HepG2 (cell line): ENCODE data around the gene MICOS13. TPM values are rescaled to one million over a fixed set of nuclear protein-coding genes. Genes with fewer than 3 reads are reported as not detected.

Experiments
- ATAC-seq: fragments of 200-7000 bp; cut with Tn5 transposase; 3 replicates; pipeline ENCODE4 v1.9.1; 2020; ENCODE audit warnings: mild to moderate bottlenecking, moderate library complexity
- BruUV-seq: library from RNA; stranded (reverse); fragments of 400-500 nt; replicated peaks from 2 replicates; lab custom pipeline; 2021; lab: Mats Ljungman, UMichigan
- CTCF ChIA-PET: fragments of 300-600 bp; formaldehyde crosslinking; extraction: SDS; loops from one replicate; lab custom pipeline; 2021; ENCODE audit warnings: low total read pairs, inconsistent platforms, low intra/inter-chr PET ratio; lab: Yijun Ruan, JAX
- POLR2A ChIA-PET: fragments of 350-600 bp; sonication (Branson Sonifier 250); formaldehyde crosslinking; loops from one replicate; lab custom pipeline; 2020; ENCODE audit warnings: antibody characterized with exemption, inconsistent platforms; lab: Yijun Ruan, JAX
- DNase-seq: peaks from one replicate; pipeline ENCODE4 v3.0.0-alpha.2; 2015; ENCODE audit warnings: low spot score
- FAIRE-seq: peaks from 3 replicates; lab custom pipeline; 2011; peaks lifted over from hg19 to GRCh38; lab: Jason Lieb, UNC
- H2AFZ ChIP-seq: one replicate; pipeline ENCODE4 v1.6.1; 2011; ENCODE audit warnings: low read length, inconsistent platforms
- H3K27ac ChIP-seq: fragments of 300-600 bp; 3 replicates; pipeline ENCODE4 v1.8.0; 2011; ENCODE audit warnings: mixed run types, mild to moderate bottlenecking, mixed read lengths, low read length, inconsistent platforms; ENCODE audit not compliant: insufficient read depth; ENCODE audit errors: extremely low read length
- H3K27me3 ChIP-seq, 2 experiments: fragments of 200-600 bp in 1 of 2; 2 replicates in 1 of 2; 3 replicates in 1 of 2; pipeline versions ENCODE4 v1.6.0 to v1.8.0; 2011; ENCODE audit warnings: low read length in 2 of 2, mild to moderate bottlenecking in 2 of 2, moderate library complexity in 2 of 2, inconsistent platforms in 1 of 2; ENCODE audit not compliant: insufficient read depth in 2 of 2, control insufficient read depth in 1 of 2
- H3K36me3 ChIP-seq, 2 experiments: fragments of 200-600 bp in 1 of 2; replicated peaks in 1 of 2; 2 replicates in 1 of 2; 3 replicates in 1 of 2; pipeline versions ENCODE4 v1.5.1 to v1.8.0; 2011; ENCODE audit warnings: low read length in 2 of 2, inconsistent platforms in 1 of 2; ENCODE audit not compliant: insufficient read depth in 2 of 2, control insufficient read depth in 1 of 2
- H3K4me1 ChIP-seq: 2 replicates; pipeline ENCODE4 v1.5.1; 2012; ENCODE audit warnings: low read length, inconsistent platforms; ENCODE audit not compliant: insufficient read depth
- H3K4me2 ChIP-seq: 2 replicates; pipeline ENCODE4 v1.6.0; 2011; ENCODE audit warnings: low read depth, low read length, inconsistent platforms
- H3K4me3 ChIP-seq, 3 experiments: fragments of 200-600 bp in 1 of 3; sonication (generic), shearing (Covaris generic) in 1 of 3; replicated peaks in 1 of 3; 2 replicates each; pipeline ENCODE4 v1.5.1; 2011 to 2016; ENCODE audit warnings: low read length in 3 of 3, inconsistent platforms in 2 of 3, low read depth in 2 of 3, mild to moderate bottlenecking in 2 of 3, control low read depth in 1 of 3, mixed read lengths in 1 of 3; ENCODE audit not compliant: insufficient read depth in 1 of 3
- H3K79me2 ChIP-seq: one replicate; pipeline ENCODE4 v1.6.1; 2011; ENCODE audit warnings: low read length, inconsistent platforms; ENCODE audit not compliant: insufficient read depth
- H3K9ac ChIP-seq: 2 replicates; pipeline ENCODE4 v1.6.0; 2011; ENCODE audit warnings: mild to moderate bottlenecking, low read depth, low read length, inconsistent platforms; ENCODE audit not compliant: insufficient read depth
- H3K9me3 ChIP-seq: 2 replicates; pipeline ENCODE4 v1.5.1; 2012; ENCODE audit warnings: mild to moderate bottlenecking, low read length
- H4K20me1 ChIP-seq: 2 replicates; pipeline ENCODE4 v1.6.0; 2011; ENCODE audit warnings: inconsistent platforms, mild to moderate bottlenecking, low read length, moderate library complexity; ENCODE audit not compliant: insufficient read depth
- AGO2 ChIP-seq: fragments of 200-400 bp; formaldehyde crosslinking; optimal IDR thresholded peaks from 2 replicates; pipeline ENCODE3; 2017; ENCODE audit warnings: mild to moderate bottlenecking, low read depth, low read length, moderate library complexity
- HOXA3 ChIP-seq: sonication (generic); formaldehyde crosslinking; IDR thresholded peaks from 2 replicates; pipeline ENCODE4 v1.5.0; 2020; ENCODE audit warnings: missing genetic modification reagents
- POLR2A ChIP-seq, 2 experiments: IDR thresholded peaks; 2 replicates each; pipeline ENCODE4 v1.6.1; 2011; ENCODE audit warnings: low read depth in 2 of 2, low read length in 2 of 2, mild to moderate bottlenecking in 1 of 2, moderate library complexity in 1 of 2; ENCODE audit not compliant: insufficient read depth in 1 of 2
- RBFOX2 ChIP-seq: fragments of 200-400 bp; formaldehyde crosslinking; IDR thresholded peaks from 2 replicates; pipeline ENCODE4 v1.6.1; 2017; ENCODE audit warnings: low read depth, mild to moderate bottlenecking, low read length
- RFX1 ChIP-seq: fragments of 450-650 bp; IDR thresholded peaks from 2 replicates; pipeline ENCODE4 v1.6.1; 2017
- SOX5 ChIP-seq: IDR thresholded peaks from 2 replicates; pipeline ENCODE4 v1.6.1; 2016; ENCODE audit warnings: borderline replicate concordance
- SRY ChIP-seq: sonication (generic); formaldehyde crosslinking; IDR thresholded peaks from 2 replicates; pipeline ENCODE4 v1.8.0; 2022; ENCODE audit warnings: mild to moderate bottlenecking, missing genetic modification reagents
- SYNCRIP ChIP-seq: fragments of 200-400 bp; formaldehyde crosslinking; IDR thresholded peaks from 2 replicates; pipeline ENCODE4 v1.6.1; 2018; ENCODE audit warnings: mild to moderate bottlenecking, low read depth, low read length; ENCODE audit not compliant: insufficient read depth
- ZNF414 ChIP-seq: sonication (generic); formaldehyde crosslinking; IDR thresholded peaks from 2 replicates; pipeline ENCODE4 v1.5.0; 2020; ENCODE audit warnings: missing genetic modification reagents
- ZNF496 ChIP-seq: sonication (generic); formaldehyde crosslinking; IDR thresholded peaks from 2 replicates; pipeline ENCODE4 v1.8.1; 2023; ENCODE audit warnings: mild to moderate bottlenecking, moderate library complexity, missing genetic modification reagents; ENCODE audit not compliant: insufficient replicate concordance
- ZNF549 ChIP-seq: sonication (generic); formaldehyde crosslinking; IDR thresholded peaks from 2 replicates; pipeline ENCODE4 v1.5.0; 2020; ENCODE audit warnings: missing genetic modification reagents
- ZNF609 ChIP-seq: sonication (generic); formaldehyde crosslinking; IDR thresholded peaks from 2 replicates; pipeline ENCODE4 v1.4.0; 2020; ENCODE audit warnings: mild to moderate bottlenecking, missing genetic modification reagents, borderline replicate concordance
- ZNF614 ChIP-seq: IDR thresholded peaks from 2 replicates; pipeline ENCODE4 v1.6.1; 2018; ENCODE audit warnings: missing biosample characterization, missing genetic modification reagents, inconsistent platforms, borderline replicate concordance
- ZNF777 ChIP-seq: sonication (generic); formaldehyde crosslinking; IDR thresholded peaks from 2 replicates; pipeline ENCODE4 v1.4.0; 2020; ENCODE audit warnings: missing genetic modification reagents
- ZSCAN30 ChIP-seq: sonication (generic); formaldehyde crosslinking; IDR thresholded peaks from 2 replicates; pipeline ENCODE4 v1.5.0; 2020; ENCODE audit warnings: mild to moderate bottlenecking, missing genetic modification reagents
- WGBS: methylation state at CpG from one replicate; pipeline ENCODE4 v1.1.6; 2017; ENCODE audit warnings: low lambda C conversion rate; 5-methylcytosine and 5-hydroxymethylcytosine counted together
- in situ Hi-C: cut with HindIII; loops from 2 replicates; pipeline ENCODE4 v1.10.0; 2017; ENCODE audit warnings: low pct_unique_long_range_greater_than_20kb; ENCODE audit not compliant: extremely low pct_ligation_motif_present
- intact Hi-C: fragments of 100-400 bp; cut with micrococcal nuclease; formaldehyde crosslinking; loops from one replicate; pipeline ENCODE4 v1.10.0; 2022; ENCODE audit not compliant: unreplicated experiment
- polyA plus RNA-seq, 8 experiments: library from polyadenylated mRNA; depleted of rRNA in 3 of 8; stranded (reverse) in 7 of 8; unstranded in 1 of 8; fragments of >200 nt; fragmentation: Illumina TruSeq in 4 of 8; extraction: Trizol in 4 of 8; gene quantifications; 2 replicates each; pipeline versions ENCODE4 v1.2.1 to v1.2.3, GENCODE V29; 2011 to 2016; ENCODE audit warnings: low read depth in 4 of 8, missing spikeins in 1 of 8, mixed read lengths in 1 of 8; ENCODE audit not compliant: insufficient read depth in 1 of 8
- total RNA-seq, 5 experiments: library from RNA; depleted of rRNA; stranded (reverse); fragments of >200 nt; fragmentation: Illumina TruSeq; extraction: Trizol; gene quantifications; 2 replicates each; pipeline ENCODE4 v1.2.3, GENCODE V29; 2016; ENCODE audit warnings: low read depth in 1 of 5
- TF ChIP-seq, protein P1 (sequence below): sonication (generic); formaldehyde crosslinking; IDR thresholded peaks from 2 replicates; pipeline ENCODE4 v1.4.0; 2020; ENCODE audit warnings: missing genetic modification reagents
- TF ChIP-seq, protein P2 (sequence below): sonication (generic); formaldehyde crosslinking; IDR thresholded peaks from 2 replicates; pipeline ENCODE4 v1.8.1; 2023; ENCODE audit warnings: mild to moderate bottlenecking, missing genetic modification reagents

Gene MICOS13
- total and polyA plus RNA-seq, 2 of the 13 experiments (the other 11 are each of a cell fraction or from before 2014, with no cell fraction given), result 28.8 to 35.4 TPM

GRCh38 chr19:5707576-5708575 lies 27.6 kb upstream of the MICOS13 start:
- no peaks in the 10 kb centered on the region for H4K20me1 ChIP-seq
- FAIRE-seq (no peak), DNase-seq (no peak), ATAC-seq (no peak; the same call in 1 of the 3 replicates)
- H2AFZ ChIP-seq, result no peak overlapping the region
- in situ Hi-C loops (no loop called here), intact Hi-C loops (no loop called here)
- H3K27me3 ChIP-seq, result no peaks in the 10 kb centered on the region
- ChIA-PET POLR2A (interaction anchor here (1.0 to 1.7 kb wide), 4 partner anchors 11 to 18 kb away, joined by 3 to 6 read pairs (median 4); partner anchors contain the start of genes CATSPERD, LONP1 and RPL36), CTCF (no interaction called here)
- H3K27ac ChIP-seq, result no peak overlapping the region
- no peaks in the 10 kb centered on the region for H3K4me1 ChIP-seq
- H3K79me2 ChIP-seq, result peaks cover 2% of the 10 kb centered on the region
- no TSS peak for BruUV-seq
- WGBS, result 98% methylated on average over 9 of the region's 37 CpGs
- no peak overlapping the region for H3K4me3 ChIP-seq
- H3K9me3 ChIP-seq, result no peaks in the 10 kb centered on the region
- no peak overlapping the region for H3K9ac ChIP-seq
- H3K36me3 ChIP-seq, result peaks cover 45 to 82% of the 10 kb centered on the region in 2 experiments
- no peak overlapping the region for H3K4me2 ChIP-seq
- TF ChIP-seq, protein P1, sequence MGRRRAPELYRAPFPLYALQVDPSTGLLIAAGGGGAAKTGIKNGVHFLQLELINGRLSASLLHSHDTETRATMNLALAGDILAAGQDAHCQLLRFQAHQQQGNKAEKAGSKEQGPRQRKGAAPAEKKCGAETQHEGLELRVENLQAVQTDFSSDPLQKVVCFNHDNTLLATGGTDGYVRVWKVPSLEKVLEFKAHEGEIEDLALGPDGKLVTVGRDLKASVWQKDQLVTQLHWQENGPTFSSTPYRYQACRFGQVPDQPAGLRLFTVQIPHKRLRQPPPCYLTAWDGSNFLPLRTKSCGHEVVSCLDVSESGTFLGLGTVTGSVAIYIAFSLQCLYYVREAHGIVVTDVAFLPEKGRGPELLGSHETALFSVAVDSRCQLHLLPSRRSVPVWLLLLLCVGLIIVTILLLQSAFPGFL, result no peak
- TF ChIP-seq AGO2 (peak; percentile 82), ZSCAN30 (CRISPR knock-in tag) (no peak), ZNF549 (CRISPR knock-in tag) (no peak), POLR2A (IDR thresholded peaks at IDR 0.05; ENCODE audit: insufficient read depth in 1 of 2, low read depth in 2 of 2, low read length in 2 of 2) (peak in 1 of 2 experiments; percentile 25; a peak in 1 of 4 replicates), SYNCRIP (no peak), ZNF414 (CRISPR knock-in tag) (no peak), RFX1 (no peak), SOX5 (no peak), ZNF609 (CRISPR knock-in tag) (no peak), ZNF496 (CRISPR knock-in tag) (no peak), RBFOX2 (peak; percentile 65), ZNF777 (no peak), SRY (CRISPR knock-in tag) (no peak), HOXA3 (no peak), ZNF614 (CRISPR knock-in tag) (no peak)
- TF ChIP-seq, protein P2, sequence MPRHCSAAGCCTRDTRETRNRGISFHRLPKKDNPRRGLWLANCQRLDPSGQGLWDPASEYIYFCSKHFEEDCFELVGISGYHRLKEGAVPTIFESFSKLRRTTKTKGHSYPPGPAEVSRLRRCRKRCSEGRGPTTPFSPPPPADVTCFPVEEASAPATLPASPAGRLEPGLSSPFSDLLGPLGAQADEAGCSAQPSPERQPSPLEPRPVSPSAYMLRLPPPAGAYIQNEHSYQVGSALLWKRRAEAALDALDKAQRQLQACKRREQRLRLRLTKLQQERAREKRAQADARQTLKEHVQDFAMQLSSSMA (CRISPR knock-in tag), result no peak
